H9 (cell line): Measurements from ENCODE around the gene NT5DC3. TPM values are rescaled to one million over a fixed set of nuclear protein-coding genes. Genes with fewer than 3 reads are reported as not detected.

Experiments used
- DNase-seq: peaks from one replicate; pipeline ENCODE4 v3.0.0-alpha.2; 2017
- H2AFZ ChIP-seq: one replicate; pipeline ENCODE4 v1.6.1; 2013; ENCODE audit warnings: mild to moderate bottlenecking, low read length, control low read depth, moderate library complexity
- H2AK5ac ChIP-seq: 2 replicates; pipeline ENCODE4 v1.6.1; 2013; ENCODE audit warnings: low read length, control low read depth, mixed read lengths; ENCODE audit not compliant: insufficient read length
- H2BK120ac ChIP-seq: one replicate; pipeline ENCODE4 v1.6.1; 2013; ENCODE audit warnings: low read depth, mild to moderate bottlenecking, low read length, control low read depth, inconsistent platforms; ENCODE audit not compliant: poor library complexity, severe bottlenecking
- H2BK12ac ChIP-seq: 2 replicates; pipeline ENCODE4 v1.6.1; 2013; ENCODE audit warnings: low read length, control low read depth, mixed read lengths, low read depth; ENCODE audit not compliant: insufficient read length
- H2BK15ac ChIP-seq: 2 replicates; pipeline ENCODE4 v1.6.1; 2013; ENCODE audit warnings: low read depth, low read length, control low read depth
- H2BK20ac ChIP-seq: one replicate; pipeline ENCODE4 v1.6.1; 2013; ENCODE audit warnings: low read depth, mild to moderate bottlenecking, low read length, control low read depth, inconsistent platforms; ENCODE audit not compliant: poor library complexity, severe bottlenecking
- H2BK5ac ChIP-seq: 2 replicates; pipeline ENCODE4 v1.6.1; 2013; ENCODE audit warnings: low read length, control low read depth, mixed read lengths; ENCODE audit not compliant: insufficient read length
- H3K14ac ChIP-seq: 2 replicates; pipeline ENCODE4 v1.6.1; 2013; ENCODE audit warnings: low read length, control low read depth; ENCODE audit not compliant: insufficient read depth
- H3K18ac ChIP-seq: 2 replicates; pipeline ENCODE4 v1.6.1; 2013; ENCODE audit warnings: low read depth, mild to moderate bottlenecking, mixed read lengths, low read length, control low read depth; ENCODE audit not compliant: insufficient read length
- H3K23ac ChIP-seq: 2 replicates; pipeline ENCODE4 v1.6.1; 2013; ENCODE audit warnings: low read length, control low read depth, mixed read lengths, low read depth; ENCODE audit not compliant: insufficient read length
- H3K23me2 ChIP-seq: 2 replicates; pipeline ENCODE4 v1.6.1; 2013; ENCODE audit warnings: low read depth, mild to moderate bottlenecking, mixed read lengths, low read length, control low read depth; ENCODE audit not compliant: insufficient read length, poor library complexity, severe bottlenecking
- H3K27ac ChIP-seq: 2 replicates; pipeline ENCODE4 v1.5.1; 2013; ENCODE audit warnings: low read length, control low read depth, mixed read lengths, low read depth; ENCODE audit not compliant: insufficient read length
- H3K27me3 ChIP-seq: 2 replicates; pipeline ENCODE4 v1.6.1; 2013; ENCODE audit warnings: low read length, control low read depth, inconsistent platforms; ENCODE audit not compliant: insufficient read depth
- H3K4ac ChIP-seq: 2 replicates; pipeline ENCODE4 v1.6.1; 2013; ENCODE audit warnings: low read depth, mild to moderate bottlenecking, control low read depth, inconsistent platforms, low read length, moderate library complexity
- H3K4me1 ChIP-seq: 2 replicates; pipeline ENCODE4 v1.6.1; 2013; ENCODE audit warnings: low read length, control low read depth, inconsistent platforms; ENCODE audit not compliant: insufficient read depth
- H3K4me2 ChIP-seq: 2 replicates; pipeline ENCODE4 v1.6.1; 2013; ENCODE audit warnings: low read length, control low read depth, mixed read lengths; ENCODE audit not compliant: insufficient read length, insufficient read depth
- H3K56ac ChIP-seq: 2 replicates; pipeline ENCODE4 v1.6.1; 2013; ENCODE audit warnings: low read depth, mild to moderate bottlenecking, mixed read lengths, low read length, control low read depth; ENCODE audit not compliant: insufficient read length
- H3K79me1 ChIP-seq: 2 replicates; pipeline ENCODE4 v1.6.1; 2013; ENCODE audit warnings: low read depth, mild to moderate bottlenecking, moderate library complexity, low read length, control low read depth, inconsistent platforms; ENCODE audit not compliant: insufficient read depth, poor library complexity, severe bottlenecking
- H3K79me2 ChIP-seq: 2 replicates; pipeline ENCODE4 v1.6.1; 2013; ENCODE audit warnings: low read length, control low read depth, inconsistent platforms; ENCODE audit not compliant: insufficient read depth
- H3K9ac ChIP-seq: 2 replicates; pipeline ENCODE4 v1.6.1; 2013; ENCODE audit warnings: low read length, control low read depth, mixed read lengths; ENCODE audit not compliant: insufficient read length; ENCODE audit errors: extremely low read depth
- H3K9me3 ChIP-seq: one replicate; pipeline ENCODE4 v1.6.1; 2013; ENCODE audit warnings: low read depth, low read length, inconsistent platforms; ENCODE audit not compliant: control insufficient read depth
- H3T11ph ChIP-seq: one replicate; pipeline ENCODE4 v1.6.1; 2013; ENCODE audit warnings: mild to moderate bottlenecking, low read length, control low read depth, inconsistent platforms
- H4K20me1 ChIP-seq: one replicate; pipeline ENCODE4 v1.6.1; 2013; ENCODE audit not compliant: control insufficient read depth, insufficient read length, insufficient read depth
- H4K5ac ChIP-seq: 2 replicates; pipeline ENCODE4 v1.6.1; 2013; ENCODE audit warnings: low read depth, mild to moderate bottlenecking, mixed read lengths, low read length, control low read depth; ENCODE audit not compliant: insufficient read length
- H4K8ac ChIP-seq: replicated peaks from 2 replicates; pipeline ENCODE4 v1.6.1; 2013; ENCODE audit warnings: low read length, control low read depth, mixed read lengths, low read depth; ENCODE audit not compliant: insufficient read length
- H4K91ac ChIP-seq: 2 replicates; pipeline ENCODE4 v1.6.1; 2013; ENCODE audit warnings: low read depth, mild to moderate bottlenecking, moderate library complexity, mixed read lengths, low read length, control low read depth; ENCODE audit not compliant: insufficient read length
- H3K27ac Mint-ChIP-seq, 3 experiments: 2 replicates in 2 of 3; 3 replicates in 1 of 3; pipeline ENCODE4 v1.8.0; 2020 to 2021; ENCODE audit warnings: mixed read lengths in 3 of 3, mild to moderate bottlenecking in 1 of 3, moderate library complexity in 1 of 3
- H3K27me3 Mint-ChIP-seq: 2 replicates; pipeline ENCODE4 v1.8.0; 2021; ENCODE audit warnings: low read depth, mild to moderate bottlenecking, moderate library complexity, mixed read lengths
- H3K36me3 Mint-ChIP-seq, 3 experiments: 2 replicates in 2 of 3; 3 replicates in 1 of 3; pipeline ENCODE4 v1.8.0; 2020 to 2021; ENCODE audit warnings: low read depth in 3 of 3, mixed read lengths in 3 of 3; ENCODE audit not compliant: insufficient read depth in 1 of 3
- H3K4me1 Mint-ChIP-seq, 2 experiments: 2 replicates each; pipeline ENCODE4 v1.8.0; 2020; ENCODE audit warnings: mixed read lengths in 2 of 2
- H3K4me3 Mint-ChIP-seq, 2 experiments: 2 replicates in 1 of 2; 3 replicates in 1 of 2; pipeline ENCODE4 v1.8.0; 2020 to 2021; ENCODE audit warnings: mild to moderate bottlenecking in 2 of 2, mixed read lengths in 2 of 2, moderate library complexity in 1 of 2
- H3K9me3 Mint-ChIP-seq, 2 experiments: 2 replicates in 1 of 2; 3 replicates in 1 of 2; pipeline ENCODE4 v1.8.0; 2020; ENCODE audit warnings: mild to moderate bottlenecking in 2 of 2, mixed read lengths in 2 of 2, moderate library complexity in 1 of 2
- WGBS: extraction: QIAGEN DNeasy Blood & Tissue Kit; methylation state at CpG from one replicate; pipeline ENCODE4 v1.1.7; 2013; ENCODE audit warnings: missing lambda C conversion rate, low lambda C conversion rate, mixed read lengths; ENCODE audit not compliant: insufficient read length; ENCODE audit errors: extremely low coverage; 5-methylcytosine and 5-hydroxymethylcytosine counted together
- total RNA-seq: library from RNA; stranded (reverse); gene quantifications from 2 replicates; pipeline ENCODE4 v1.2.1, GENCODE V29; 2021
- TF ChIP-seq, protein P1 (sequence below): fragments of 200-600 bp; sonication (generic); conservative IDR thresholded peaks from 3 replicates; pipeline ENCODE4 v1.8.0; 2021; ENCODE audit warnings: antibody characterized with exemption, mild to moderate bottlenecking

Gene NT5DC3
- total RNA-seq, 1 experiment from 2014 or later = 13.6 TPM

DNA sequence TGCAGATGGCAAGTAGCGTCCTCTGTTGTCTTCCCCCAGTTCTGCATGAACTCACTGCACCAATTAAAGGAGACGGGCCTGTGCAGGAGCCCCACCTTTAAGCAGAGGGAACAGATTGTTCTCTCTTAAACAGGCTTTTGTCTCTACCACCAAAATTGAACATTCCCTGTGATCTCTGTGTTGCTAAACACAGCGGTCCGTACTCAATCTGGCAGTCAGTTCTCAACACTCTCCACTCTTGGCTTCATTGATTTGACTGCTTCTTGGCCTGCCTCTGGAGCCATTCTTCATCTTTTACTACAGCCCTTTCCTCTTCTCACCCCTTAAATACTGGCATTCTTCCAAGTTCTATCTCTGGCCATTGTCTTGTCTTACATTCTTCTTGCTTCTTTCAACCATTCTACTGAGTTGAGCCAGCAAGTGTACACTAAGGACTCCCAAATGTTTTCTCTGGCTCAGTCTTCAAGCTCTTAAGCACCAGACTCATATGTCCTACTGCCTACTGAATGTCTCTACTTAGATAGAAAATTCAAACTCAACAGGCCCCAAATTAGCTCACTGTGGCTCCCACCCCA lies 8.0 kb upstream of the NT5DC3 start:
- Histone ChIP-seq H4K91ac (no peak overlapping the region), H4K20me1 (no peaks in the 10 kb centered on the region), H3K4me1 (no peaks in the 10 kb centered on the region), H4K5ac (no peak overlapping the region), H3K79me2 (no peaks in the 10 kb centered on the region), H3K9ac (no peak overlapping the region), H3K4me2 (no peak overlapping the region), H3K23ac (no peak overlapping the region), H3K4ac (no peak overlapping the region), H2BK5ac (no peak overlapping the region), H3K23me2 (no peaks in the 10 kb centered on the region), H3K27ac (no peak overlapping the region), H3K18ac (no peak overlapping the region), H3T11ph (no peak overlapping the region), H3K27me3 (no peaks in the 10 kb centered on the region), H3K79me1 (no peaks in the 10 kb centered on the region), H3K9me3 (no peaks in the 10 kb centered on the region), H2BK120ac (no peak overlapping the region), H4K8ac (no peak overlapping the region), H2BK20ac (no peak overlapping the region), H2AFZ (no peak overlapping the region), H2BK12ac (no peak overlapping the region), H2BK15ac (no peak overlapping the region), H2AK5ac (no peak overlapping the region), H3K56ac (no peak overlapping the region), H3K14ac (no peak overlapping the region)
- no peak overlapping the region for H3K27ac Mint-ChIP-seq
- no peak for DNase-seq
- H3K9me3 Mint-ChIP-seq = no peaks in the 10 kb centered on the region
- TF ChIP-seq, protein P1, sequence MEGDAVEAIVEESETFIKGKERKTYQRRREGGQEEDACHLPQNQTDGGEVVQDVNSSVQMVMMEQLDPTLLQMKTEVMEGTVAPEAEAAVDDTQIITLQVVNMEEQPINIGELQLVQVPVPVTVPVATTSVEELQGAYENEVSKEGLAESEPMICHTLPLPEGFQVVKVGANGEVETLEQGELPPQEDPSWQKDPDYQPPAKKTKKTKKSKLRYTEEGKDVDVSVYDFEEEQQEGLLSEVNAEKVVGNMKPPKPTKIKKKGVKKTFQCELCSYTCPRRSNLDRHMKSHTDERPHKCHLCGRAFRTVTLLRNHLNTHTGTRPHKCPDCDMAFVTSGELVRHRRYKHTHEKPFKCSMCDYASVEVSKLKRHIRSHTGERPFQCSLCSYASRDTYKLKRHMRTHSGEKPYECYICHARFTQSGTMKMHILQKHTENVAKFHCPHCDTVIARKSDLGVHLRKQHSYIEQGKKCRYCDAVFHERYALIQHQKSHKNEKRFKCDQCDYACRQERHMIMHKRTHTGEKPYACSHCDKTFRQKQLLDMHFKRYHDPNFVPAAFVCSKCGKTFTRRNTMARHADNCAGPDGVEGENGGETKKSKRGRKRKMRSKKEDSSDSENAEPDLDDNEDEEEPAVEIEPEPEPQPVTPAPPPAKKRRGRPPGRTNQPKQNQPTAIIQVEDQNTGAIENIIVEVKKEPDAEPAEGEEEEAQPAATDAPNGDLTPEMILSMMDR = no peak
- WGBS = no CpG with 5 or more reads among the region's 4 CpGs
- no peak overlapping the region for H3K4me3 Mint-ChIP-seq
- peaks cover 6% of the 10 kb centered on the region; the same call in 1 of the 2 replicates for H3K27me3 Mint-ChIP-seq
- peaks cover 3 to 4% of the 10 kb centered on the region in 2 experiments; a peak in 3 of 4 replicates for H3K4me1 Mint-ChIP-seq
- H3K36me3 Mint-ChIP-seq = no peaks in the 10 kb centered on the region
